H9 (cell line): ENCODE data around the gene WIPF2. TPM values are rescaled to one million over a fixed set of nuclear protein-coding genes. Genes with fewer than 3 reads are reported as not detected.

Experiments
- DNase-seq: peaks from one replicate; pipeline ENCODE4 v3.0.0-alpha.2; 2017
- H2AFZ ChIP-seq: one replicate; pipeline ENCODE4 v1.6.1; 2013; ENCODE audit warnings: mild to moderate bottlenecking, low read length, control low read depth, moderate library complexity
- H2AK5ac ChIP-seq: 2 replicates; pipeline ENCODE4 v1.6.1; 2013; ENCODE audit warnings: low read length, control low read depth, mixed read lengths; ENCODE audit not compliant: insufficient read length
- H2BK120ac ChIP-seq: one replicate; pipeline ENCODE4 v1.6.1; 2013; ENCODE audit warnings: low read depth, mild to moderate bottlenecking, low read length, control low read depth, inconsistent platforms; ENCODE audit not compliant: poor library complexity, severe bottlenecking
- H2BK12ac ChIP-seq: 2 replicates; pipeline ENCODE4 v1.6.1; 2013; ENCODE audit warnings: low read length, control low read depth, mixed read lengths, low read depth; ENCODE audit not compliant: insufficient read length
- H2BK15ac ChIP-seq: 2 replicates; pipeline ENCODE4 v1.6.1; 2013; ENCODE audit warnings: low read depth, low read length, control low read depth
- H2BK20ac ChIP-seq: one replicate; pipeline ENCODE4 v1.6.1; 2013; ENCODE audit warnings: low read depth, mild to moderate bottlenecking, low read length, control low read depth, inconsistent platforms; ENCODE audit not compliant: poor library complexity, severe bottlenecking
- H2BK5ac ChIP-seq: 2 replicates; pipeline ENCODE4 v1.6.1; 2013; ENCODE audit warnings: low read length, control low read depth, mixed read lengths; ENCODE audit not compliant: insufficient read length
- H3K14ac ChIP-seq: 2 replicates; pipeline ENCODE4 v1.6.1; 2013; ENCODE audit warnings: low read length, control low read depth; ENCODE audit not compliant: insufficient read depth
- H3K18ac ChIP-seq: 2 replicates; pipeline ENCODE4 v1.6.1; 2013; ENCODE audit warnings: low read depth, mild to moderate bottlenecking, mixed read lengths, low read length, control low read depth; ENCODE audit not compliant: insufficient read length
- H3K23ac ChIP-seq: 2 replicates; pipeline ENCODE4 v1.6.1; 2013; ENCODE audit warnings: low read length, control low read depth, mixed read lengths, low read depth; ENCODE audit not compliant: insufficient read length
- H3K23me2 ChIP-seq: 2 replicates; pipeline ENCODE4 v1.6.1; 2013; ENCODE audit warnings: low read depth, mild to moderate bottlenecking, mixed read lengths, low read length, control low read depth; ENCODE audit not compliant: insufficient read length, poor library complexity, severe bottlenecking
- H3K27ac ChIP-seq: 2 replicates; pipeline ENCODE4 v1.5.1; 2013; ENCODE audit warnings: low read length, control low read depth, mixed read lengths, low read depth; ENCODE audit not compliant: insufficient read length
- H3K27me3 ChIP-seq: 2 replicates; pipeline ENCODE4 v1.6.1; 2013; ENCODE audit warnings: low read length, control low read depth, inconsistent platforms; ENCODE audit not compliant: insufficient read depth
- H3K4ac ChIP-seq: 2 replicates; pipeline ENCODE4 v1.6.1; 2013; ENCODE audit warnings: low read depth, mild to moderate bottlenecking, control low read depth, inconsistent platforms, low read length, moderate library complexity
- H3K4me1 ChIP-seq: 2 replicates; pipeline ENCODE4 v1.6.1; 2013; ENCODE audit warnings: low read length, control low read depth, inconsistent platforms; ENCODE audit not compliant: insufficient read depth
- H3K4me2 ChIP-seq: 2 replicates; pipeline ENCODE4 v1.6.1; 2013; ENCODE audit warnings: low read length, control low read depth, mixed read lengths; ENCODE audit not compliant: insufficient read length, insufficient read depth
- H3K56ac ChIP-seq: 2 replicates; pipeline ENCODE4 v1.6.1; 2013; ENCODE audit warnings: low read depth, mild to moderate bottlenecking, mixed read lengths, low read length, control low read depth; ENCODE audit not compliant: insufficient read length
- H3K79me1 ChIP-seq: 2 replicates; pipeline ENCODE4 v1.6.1; 2013; ENCODE audit warnings: low read depth, mild to moderate bottlenecking, moderate library complexity, low read length, control low read depth, inconsistent platforms; ENCODE audit not compliant: insufficient read depth, poor library complexity, severe bottlenecking
- H3K79me2 ChIP-seq: 2 replicates; pipeline ENCODE4 v1.6.1; 2013; ENCODE audit warnings: low read length, control low read depth, inconsistent platforms; ENCODE audit not compliant: insufficient read depth
- H3K9ac ChIP-seq: 2 replicates; pipeline ENCODE4 v1.6.1; 2013; ENCODE audit warnings: low read length, control low read depth, mixed read lengths; ENCODE audit not compliant: insufficient read length; ENCODE audit errors: extremely low read depth
- H3K9me3 ChIP-seq: one replicate; pipeline ENCODE4 v1.6.1; 2013; ENCODE audit warnings: low read depth, low read length, inconsistent platforms; ENCODE audit not compliant: control insufficient read depth
- H3T11ph ChIP-seq: one replicate; pipeline ENCODE4 v1.6.1; 2013; ENCODE audit warnings: mild to moderate bottlenecking, low read length, control low read depth, inconsistent platforms
- H4K20me1 ChIP-seq: one replicate; pipeline ENCODE4 v1.6.1; 2013; ENCODE audit not compliant: control insufficient read depth, insufficient read length, insufficient read depth
- H4K5ac ChIP-seq: 2 replicates; pipeline ENCODE4 v1.6.1; 2013; ENCODE audit warnings: low read depth, mild to moderate bottlenecking, mixed read lengths, low read length, control low read depth; ENCODE audit not compliant: insufficient read length
- H4K8ac ChIP-seq: replicated peaks from 2 replicates; pipeline ENCODE4 v1.6.1; 2013; ENCODE audit warnings: low read length, control low read depth, mixed read lengths, low read depth; ENCODE audit not compliant: insufficient read length
- H4K91ac ChIP-seq: 2 replicates; pipeline ENCODE4 v1.6.1; 2013; ENCODE audit warnings: low read depth, mild to moderate bottlenecking, moderate library complexity, mixed read lengths, low read length, control low read depth; ENCODE audit not compliant: insufficient read length
- H3K27ac Mint-ChIP-seq, 3 experiments: 2 replicates in 2 of 3; 3 replicates in 1 of 3; pipeline ENCODE4 v1.8.0; 2020 to 2021; ENCODE audit warnings: mixed read lengths in 3 of 3, mild to moderate bottlenecking in 1 of 3, moderate library complexity in 1 of 3
- H3K27me3 Mint-ChIP-seq: 2 replicates; pipeline ENCODE4 v1.8.0; 2021; ENCODE audit warnings: low read depth, mild to moderate bottlenecking, moderate library complexity, mixed read lengths
- H3K36me3 Mint-ChIP-seq, 3 experiments: 2 replicates in 2 of 3; 3 replicates in 1 of 3; pipeline ENCODE4 v1.8.0; 2020 to 2021; ENCODE audit warnings: low read depth in 3 of 3, mixed read lengths in 3 of 3; ENCODE audit not compliant: insufficient read depth in 1 of 3
- H3K4me1 Mint-ChIP-seq, 2 experiments: 2 replicates each; pipeline ENCODE4 v1.8.0; 2020; ENCODE audit warnings: mixed read lengths in 2 of 2
- H3K4me3 Mint-ChIP-seq, 2 experiments: 2 replicates in 1 of 2; 3 replicates in 1 of 2; pipeline ENCODE4 v1.8.0; 2020 to 2021; ENCODE audit warnings: mild to moderate bottlenecking in 2 of 2, mixed read lengths in 2 of 2, moderate library complexity in 1 of 2
- H3K9me3 Mint-ChIP-seq, 2 experiments: 2 replicates in 1 of 2; 3 replicates in 1 of 2; pipeline ENCODE4 v1.8.0; 2020; ENCODE audit warnings: mild to moderate bottlenecking in 2 of 2, mixed read lengths in 2 of 2, moderate library complexity in 1 of 2
- CTCF ChIP-seq: fragments of 200-600 bp; sonication (generic); conservative IDR thresholded peaks from 3 replicates; pipeline ENCODE4 v1.8.0; 2021; ENCODE audit warnings: antibody characterized with exemption, mild to moderate bottlenecking
- WGBS: extraction: QIAGEN DNeasy Blood & Tissue Kit; methylation state at CpG from one replicate; pipeline ENCODE4 v1.1.7; 2013; ENCODE audit warnings: missing lambda C conversion rate, low lambda C conversion rate, mixed read lengths; ENCODE audit not compliant: insufficient read length; ENCODE audit errors: extremely low coverage; 5-methylcytosine and 5-hydroxymethylcytosine counted together
- total RNA-seq: library from RNA; stranded (reverse); gene quantifications from 2 replicates; pipeline ENCODE4 v1.2.1, GENCODE V29; 2021

The WIPF2 gene
- total RNA-seq, 1 experiment from 2014 or later = 24.2 TPM

- no peak overlapping the region for H2BK12ac ChIP-seq
- no peak overlapping the region for H4K8ac ChIP-seq
- H3K18ac ChIP-seq = peak overlapping the region; percentile 23
- no peak for DNase-seq
- Mint-ChIP-seq H3K27me3 (peaks cover 44% of the 10 kb centered on the region), H3K27ac (no peak overlapping the region), H3K9me3 (no peaks in the 10 kb centered on the region), H3K4me3 (no peak overlapping the region), H3K36me3 (no peaks in the 10 kb centered on the region; a peak in 1 of 7 replicates), H3K4me1 (peaks cover 46 to 63% of the 10 kb centered on the region in 2 experiments)
- H3K9ac ChIP-seq = no peak overlapping the region
- no peaks in the 10 kb centered on the region for H4K20me1 ChIP-seq
- no peak overlapping the region for H4K5ac ChIP-seq
- peaks cover 5% of the 10 kb centered on the region; the same call in 1 of the 2 replicates for H3K4me1 ChIP-seq
- H3K23me2 ChIP-seq = peaks cover 17% of the 10 kb centered on the region
- H3K9me3 ChIP-seq = no peaks in the 10 kb centered on the region
- H2BK5ac ChIP-seq = no peak overlapping the region
- peaks cover 3% of the 10 kb centered on the region; the same call in 1 of the 2 replicates for H3K79me2 ChIP-seq
- H3K4ac ChIP-seq = no peak overlapping the region
- no peak overlapping the region for H2AK5ac ChIP-seq
- H3K27me3 ChIP-seq = peaks cover 5% of the 10 kb centered on the region; the same call in 1 of the 2 replicates
- TF ChIP-seq CTCF = no peak
- H2BK15ac ChIP-seq = no peak overlapping the region
- no peak overlapping the region for H3K23ac ChIP-seq
- no CpG with 5 or more reads among the region's 4 CpGs for WGBS
- peak overlapping the region; percentile 15 for H4K91ac ChIP-seq
- no peak overlapping the region for H2BK120ac ChIP-seq
- no peak overlapping the region for H3T11ph ChIP-seq
- no peak overlapping the region for H2BK20ac ChIP-seq
- no peak overlapping the region for H3K4me2 ChIP-seq
- no peak overlapping the region for H3K27ac ChIP-seq
- no peak overlapping the region for H3K56ac ChIP-seq
- no peaks in the 10 kb centered on the region for H3K79me1 ChIP-seq
- H2AFZ ChIP-seq = no peak overlapping the region
- H3K14ac ChIP-seq = no peak overlapping the region
Observed at GRCh38 chr17:40321961-40322357, 102.9 kb downstream of the WIPF2 start.
